Measurements from ENCODE around the gene ADPGK.
"Not testable (repeated sequence)": the region's sequence is repeated elsewhere in the genome, so short reads cannot be mapped to it uniquely, and the experiment has no call there.

ADPGK gene

DNA sequence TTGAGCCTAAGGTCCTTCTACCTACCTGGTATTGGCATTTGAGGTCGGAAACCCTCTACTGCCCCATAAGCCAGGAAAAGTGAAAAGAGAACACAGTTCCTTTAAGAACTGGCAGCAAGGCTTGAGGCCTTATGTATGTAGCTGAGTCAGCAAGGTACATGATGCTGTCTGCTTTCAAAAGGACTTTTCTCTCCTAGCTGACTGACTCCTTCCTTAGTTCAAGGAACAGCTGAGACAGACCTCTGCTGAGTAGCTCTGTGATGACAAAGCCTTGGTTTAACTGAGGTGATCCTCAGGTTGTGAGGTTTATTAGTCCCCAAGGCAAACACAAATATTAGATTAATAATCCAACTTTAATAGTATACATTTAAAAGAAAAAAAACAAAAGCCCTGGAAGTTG lies 45.8 kb downstream of the ADPGK start:
- no peak for DNase-seq

DNA sequence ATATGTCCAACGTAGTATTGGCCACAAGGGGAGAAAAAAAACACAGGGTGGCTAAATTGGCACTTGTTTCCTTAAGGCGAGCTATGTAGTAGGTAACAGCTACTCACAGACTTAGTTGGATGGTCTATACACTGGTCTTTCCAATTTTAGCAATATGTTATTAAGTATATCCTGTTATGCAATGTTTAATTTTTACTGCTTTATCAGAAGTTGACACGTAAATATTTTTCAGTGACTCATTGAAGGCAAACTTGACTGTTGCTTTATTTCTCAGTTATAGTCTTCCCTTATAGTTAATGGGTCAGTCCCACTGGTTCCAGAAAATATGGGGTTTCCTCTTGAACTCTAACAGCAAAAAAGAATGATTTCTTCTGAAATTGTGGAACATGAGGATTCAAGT lies 46.5 kb downstream of the ADPGK start:
- DNase-seq = no peak

DNA sequence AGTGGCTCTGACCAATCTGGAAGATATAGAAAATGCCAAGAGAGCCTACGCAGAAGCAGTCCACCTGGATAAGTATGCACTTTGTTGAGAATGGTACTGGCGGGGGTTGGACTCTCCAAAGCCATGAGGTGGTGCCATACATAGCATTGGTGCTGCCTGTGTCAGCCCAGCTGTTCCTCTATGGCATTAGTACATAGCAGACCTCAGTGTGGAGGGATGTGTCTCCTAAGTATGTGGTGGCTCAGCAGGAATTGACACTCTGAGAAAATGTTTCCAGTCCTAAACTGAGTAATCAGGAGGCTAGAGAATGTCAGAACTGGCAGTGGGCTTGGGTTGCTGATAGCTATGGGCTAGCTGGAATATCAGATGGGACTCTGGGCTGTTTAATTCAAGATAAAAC lies 48.4 kb downstream of the ADPGK start:
- DNase-seq = no peak

DNA sequence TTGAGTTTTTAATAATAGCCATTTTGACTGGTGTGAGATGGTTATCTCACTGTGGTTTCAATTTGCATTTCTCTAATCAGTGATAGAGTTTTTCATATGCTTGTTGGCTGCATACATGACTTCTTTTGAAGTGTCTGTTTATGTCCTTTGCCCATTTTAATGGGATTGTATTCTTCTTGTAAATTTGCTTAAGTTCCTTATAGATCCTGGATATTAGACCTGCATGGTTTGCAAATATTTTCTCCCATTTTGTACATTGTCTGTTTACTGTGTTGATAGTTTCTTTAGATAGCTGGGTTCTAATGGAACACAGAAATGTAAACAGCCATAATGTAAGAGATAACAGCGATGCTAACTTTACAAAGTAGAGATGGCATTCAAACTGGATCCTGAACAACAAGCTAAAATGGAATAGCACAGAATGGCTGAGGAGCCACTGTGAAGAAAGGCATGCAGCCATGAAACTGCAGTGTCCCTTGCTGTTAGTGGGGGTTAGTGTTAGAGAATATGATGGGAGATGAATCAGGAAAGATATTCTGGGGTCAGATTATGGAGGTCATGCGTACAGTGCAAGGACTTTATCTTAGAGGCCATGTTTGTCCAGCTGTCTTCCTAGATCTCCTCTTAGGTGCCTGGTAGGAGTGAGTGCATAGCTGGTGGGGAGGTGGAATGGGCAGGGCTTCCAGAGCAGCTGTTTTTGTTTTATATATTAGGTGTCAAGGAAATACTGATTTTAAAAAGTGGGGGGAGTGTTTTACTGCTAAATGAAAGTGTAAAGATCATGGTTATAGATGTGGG lies 49.4 kb downstream of the ADPGK start:
- DNase-seq = no peak

DNA sequence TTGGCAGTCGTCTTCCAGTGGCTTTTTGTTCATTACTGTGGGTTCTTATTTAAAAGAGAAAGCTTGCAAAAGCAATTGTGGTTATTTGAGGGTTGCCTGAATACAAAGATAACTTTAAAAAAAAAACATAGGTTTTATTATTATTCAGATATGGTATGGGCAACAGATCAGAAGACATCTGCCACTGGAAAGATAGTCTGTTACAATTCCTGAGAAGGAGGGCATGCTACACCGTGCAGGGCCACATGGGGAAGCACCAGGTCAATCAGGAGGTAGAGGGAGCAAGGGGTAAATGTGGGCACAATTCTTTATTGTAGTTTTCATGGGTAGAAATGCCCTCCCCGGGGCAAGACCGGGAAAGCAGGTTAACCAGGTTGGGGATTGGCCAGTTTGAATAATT lies 51.0 kb downstream of the ADPGK start:
- no peak for DNase-seq

DNA sequence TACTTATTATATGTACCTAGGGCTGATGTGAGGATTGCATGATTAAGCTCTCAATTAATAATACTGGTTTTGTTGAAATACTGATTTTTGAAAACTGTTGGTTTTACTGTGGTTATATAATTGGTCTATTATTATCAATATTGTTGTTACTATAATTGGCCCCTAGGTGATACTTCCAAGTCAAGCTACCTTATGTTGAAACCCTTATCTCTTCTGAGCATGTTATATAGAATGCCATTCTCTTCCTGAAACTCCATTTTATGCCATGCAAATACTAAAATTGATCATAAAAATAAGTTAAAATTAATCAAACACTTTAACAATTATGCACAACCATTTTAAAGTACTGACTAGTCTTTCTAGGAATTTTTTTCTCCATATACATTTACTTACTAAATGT lies 51.5 kb downstream of the ADPGK start:
- no peak for DNase-seq

DNA sequence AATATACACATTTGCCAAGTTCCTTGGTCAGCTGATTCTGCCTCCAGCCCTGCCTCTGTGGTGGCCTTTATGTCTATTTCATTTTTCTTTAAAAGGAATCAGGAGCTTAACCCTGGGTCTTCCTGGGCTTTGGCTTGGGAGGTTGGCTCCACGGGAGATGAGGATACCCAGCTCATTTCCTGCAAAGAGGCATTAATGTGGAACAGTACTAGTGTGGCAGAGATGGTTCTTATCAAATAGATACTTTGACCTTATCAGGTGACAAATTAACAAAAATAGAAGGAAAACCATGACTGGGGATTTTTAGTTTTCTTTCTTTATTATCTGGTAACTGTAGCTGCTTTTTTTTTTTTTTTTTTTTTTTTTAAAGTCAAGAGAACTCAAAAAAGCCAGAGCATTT lies 54.7 kb downstream of the ADPGK start:
- DNase-seq = no peak

DNA sequence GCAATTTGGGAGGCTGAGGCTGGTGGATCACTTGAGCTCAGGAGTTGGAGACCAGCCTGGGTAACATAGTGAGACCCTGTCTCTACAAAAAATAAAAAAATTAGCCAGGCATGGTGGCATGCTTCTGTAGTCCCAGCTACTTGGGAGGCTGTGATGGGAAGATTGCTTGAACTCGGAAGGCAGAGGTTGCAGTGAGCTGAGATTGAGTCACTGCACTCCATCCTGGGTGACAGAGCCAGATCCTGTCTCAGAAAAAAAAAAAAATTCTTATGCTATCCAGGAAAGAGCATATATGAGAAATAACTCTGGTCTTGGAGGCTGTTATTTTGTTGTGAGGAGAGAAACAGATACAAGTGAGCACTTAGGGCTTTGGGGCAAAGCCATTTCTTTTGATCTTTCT lies 55.3 kb downstream of the ADPGK start:
- DNase-seq = not testable (repeated sequence)

DNA sequence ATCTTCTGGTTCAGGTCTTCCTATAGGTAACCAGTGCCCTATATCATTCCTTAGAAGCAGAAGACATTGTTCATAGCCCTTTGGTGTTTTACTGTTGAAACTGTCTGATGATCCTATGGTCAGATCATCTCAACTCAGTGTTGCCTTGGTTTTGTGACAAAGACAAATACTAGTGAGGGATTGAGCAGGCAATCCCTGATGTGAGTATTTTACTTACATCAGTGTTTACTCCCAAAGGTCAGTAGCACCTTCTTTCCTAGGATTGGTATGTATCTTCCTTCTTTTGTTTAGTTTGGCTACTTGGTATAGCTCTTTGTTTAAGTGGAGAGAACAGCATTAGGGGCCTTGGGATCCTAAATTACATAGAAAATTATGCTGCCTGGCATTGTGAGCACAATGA lies 56.4 kb downstream of the ADPGK start:
- DNase-seq = no peak

DNA sequence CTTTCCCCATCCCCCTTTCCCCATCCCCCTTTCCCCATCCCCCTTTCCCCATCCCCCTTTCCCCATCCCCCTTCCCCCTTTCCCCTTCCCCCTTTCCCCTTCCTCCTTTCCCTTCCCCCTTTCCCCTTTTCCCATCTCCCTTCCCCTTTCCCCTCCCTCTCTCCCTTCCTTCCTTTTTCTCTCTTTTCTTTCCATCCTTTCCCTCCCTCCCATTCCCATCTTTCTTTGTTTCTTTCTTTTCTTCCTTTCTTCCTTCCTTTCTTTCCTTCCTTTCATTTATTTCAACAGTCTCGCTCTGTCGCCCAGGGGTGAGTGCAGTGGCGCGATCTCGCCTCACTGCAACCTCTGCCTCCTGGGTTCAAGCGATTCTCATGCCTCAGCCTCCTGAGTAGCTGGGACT lies 57.7 kb downstream of the ADPGK start:
- not testable (repeated sequence) for DNase-seq

DNA sequence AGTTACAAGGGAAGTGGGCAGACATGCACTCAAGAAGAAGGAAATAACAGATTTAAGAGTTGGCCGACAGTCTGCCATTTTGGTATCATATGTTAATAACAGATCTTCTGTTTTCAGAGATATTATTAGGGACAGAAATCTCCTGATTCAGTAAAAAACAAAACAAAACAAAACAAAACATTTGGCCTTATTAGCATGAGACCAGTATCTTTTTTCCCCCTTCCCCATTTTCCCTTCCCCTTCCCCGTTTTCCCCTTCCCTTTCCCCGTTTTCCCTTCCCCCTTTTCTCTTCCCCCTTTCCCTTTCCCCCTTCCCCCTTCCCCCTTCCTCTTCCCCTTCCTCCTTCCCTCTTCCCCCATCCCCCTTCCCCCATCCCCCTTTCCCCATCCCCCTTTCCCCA lies 58.1 kb downstream of the ADPGK start:
- DNase-seq = no peak

DNA sequence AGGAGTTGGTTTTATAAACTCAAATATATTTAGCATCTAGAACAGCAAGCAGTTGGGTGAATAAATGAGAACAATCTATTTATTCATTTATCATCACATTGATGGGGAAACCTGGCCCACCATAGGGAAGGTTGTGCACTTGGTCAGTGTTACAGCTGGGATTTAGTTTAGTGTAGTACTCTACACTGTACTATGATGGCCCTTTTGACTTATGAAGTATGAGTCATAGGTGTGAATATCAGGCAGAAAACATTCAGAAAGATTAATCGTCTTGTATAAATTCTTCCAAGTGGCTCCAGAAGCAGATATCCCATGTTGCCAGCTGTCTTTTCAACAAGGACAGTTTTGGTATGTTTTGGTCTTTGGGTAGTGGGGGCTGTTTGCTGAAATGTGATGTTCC lies 59.5 kb downstream of the ADPGK start:
- no peak for DNase-seq

DNA sequence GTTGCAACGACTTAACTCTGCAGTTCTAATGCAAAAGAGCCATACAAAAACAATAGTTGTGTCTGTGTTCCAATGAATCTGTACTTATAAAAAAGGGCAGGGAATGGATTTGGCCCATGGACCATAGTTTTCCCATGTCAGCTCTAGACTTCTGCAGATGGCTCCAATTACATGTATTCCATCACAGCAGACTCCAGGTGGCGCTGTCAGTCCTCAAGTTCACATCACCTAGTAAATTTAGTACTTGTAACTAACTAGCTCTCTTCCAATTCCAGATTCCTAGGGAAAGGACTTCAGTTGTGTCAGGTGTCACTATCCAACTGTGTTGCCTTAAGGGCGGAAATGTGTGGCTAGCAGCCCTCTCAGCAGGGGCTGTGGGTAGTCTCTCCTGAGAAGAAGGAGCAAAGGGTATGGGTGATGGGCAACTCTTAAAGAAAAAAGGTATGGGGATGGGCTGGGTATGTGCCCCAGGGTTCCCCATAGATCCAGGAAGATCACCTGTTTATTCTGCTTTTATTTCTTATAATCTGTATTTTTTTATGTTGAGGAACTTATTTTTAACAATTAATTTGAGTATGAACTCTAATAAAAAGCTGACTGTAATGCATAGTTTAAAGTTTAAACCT lies 61.4 kb downstream of the ADPGK start:
- peak; percentile 24 to 47 (median 34) for DNase-seq

DNA sequence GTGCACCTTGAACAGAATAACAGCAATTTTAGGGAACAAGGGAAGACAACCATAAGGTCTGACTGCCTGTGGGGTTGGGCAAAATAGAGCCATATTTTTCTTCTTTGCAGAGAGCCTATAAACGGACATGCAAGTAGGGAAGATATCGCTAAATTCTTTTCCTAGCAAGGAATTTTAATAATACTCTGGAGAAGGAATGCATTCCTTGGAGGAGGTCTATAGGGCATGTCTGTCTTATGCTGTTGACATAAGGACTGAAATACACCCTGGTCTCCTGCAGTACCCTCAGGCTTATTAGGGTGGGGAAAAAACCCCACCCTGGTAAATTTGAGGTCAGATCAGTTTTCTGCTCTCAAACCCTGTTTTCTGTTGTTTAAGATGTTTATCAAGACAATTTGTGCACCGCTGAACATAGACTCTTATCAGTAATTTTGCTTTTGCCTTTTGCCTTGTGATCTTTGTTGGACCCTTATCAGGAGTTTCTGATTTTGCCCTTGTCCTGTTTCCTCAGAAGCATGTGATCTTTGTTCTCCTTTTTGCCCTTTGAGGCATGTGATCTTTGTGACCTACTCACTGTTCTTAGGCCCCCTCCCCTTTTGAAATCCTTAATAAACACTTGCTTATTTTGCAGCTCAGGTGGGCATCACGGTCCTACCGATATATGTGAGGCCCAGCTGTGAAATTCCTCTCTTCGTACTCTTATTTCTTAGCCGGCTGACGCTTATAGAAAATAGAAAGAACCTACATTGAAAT lies 74.8 kb downstream of the ADPGK start:
- not testable (repeated sequence) for DNase-seq

DNA sequence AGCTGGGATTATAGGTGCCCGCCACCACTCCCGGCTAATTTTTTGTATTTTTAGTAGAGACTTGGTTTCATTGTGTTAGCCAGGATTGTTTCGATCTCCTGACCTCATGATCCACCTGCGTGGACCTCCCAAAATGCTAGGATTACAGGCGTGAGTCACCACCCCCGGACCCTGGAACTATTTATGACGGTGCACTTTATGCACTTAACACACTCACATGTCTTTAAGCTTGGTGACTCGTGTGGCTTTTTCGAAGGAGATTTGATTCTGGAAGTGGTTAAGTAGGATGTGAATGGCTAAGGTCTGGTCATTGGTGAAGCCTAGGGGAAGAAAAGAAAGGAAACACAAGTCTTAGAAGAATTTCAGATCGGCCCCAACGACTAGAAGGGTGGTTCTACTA lies 77.3 kb downstream of the ADPGK start:
- no peak for DNase-seq
